Glutamatergic neuron (in vitro differentiated cells): ENCODE results near the gene TWIST2. TPM values are rescaled to one million over a fixed set of nuclear protein-coding genes. Genes with fewer than 3 reads are reported as not detected.

Experiments used
- DNase-seq: peaks from one replicate; pipeline ENCODE4 v3.0.0; 2022
- H3K27ac Mint-ChIP-seq: one replicate; pipeline ENCODE4 v1.8.0; 2020; ENCODE audit warnings: mild to moderate bottlenecking, mixed read lengths, inconsistent platforms; ENCODE audit not compliant: unreplicated experiment
- H3K27me3 Mint-ChIP-seq: one replicate; pipeline ENCODE4 v1.8.0; 2020; ENCODE audit warnings: mild to moderate bottlenecking, moderate library complexity, mixed read lengths, inconsistent platforms; ENCODE audit not compliant: unreplicated experiment
- H3K36me3 Mint-ChIP-seq: one replicate; pipeline ENCODE4 v1.8.0; 2020; ENCODE audit warnings: mild to moderate bottlenecking, mixed read lengths, inconsistent platforms; ENCODE audit not compliant: unreplicated experiment
- H3K4me1 Mint-ChIP-seq: one replicate; pipeline ENCODE4 v1.8.0; 2020; ENCODE audit warnings: mild to moderate bottlenecking, low read depth, mixed read lengths, inconsistent platforms; ENCODE audit not compliant: unreplicated experiment
- H3K4me3 Mint-ChIP-seq: one replicate; pipeline ENCODE4 v1.8.0; 2020; ENCODE audit warnings: mild to moderate bottlenecking, mixed read lengths, inconsistent platforms; ENCODE audit not compliant: unreplicated experiment
- H3K9me3 Mint-ChIP-seq: one replicate; pipeline ENCODE4 v1.8.0; 2020; ENCODE audit warnings: mild to moderate bottlenecking, moderate library complexity, mixed read lengths, inconsistent platforms; ENCODE audit not compliant: unreplicated experiment
- CTCF ChIP-seq: fragments of 200-600 bp; sonication (generic); IDR thresholded peaks from one replicate; pipeline ENCODE4 v1.5.0; 2021; ENCODE audit not compliant: partially characterized antibody, unreplicated experiment
- total RNA-seq: library from RNA; stranded (reverse); fragmentation: NEBNext Ultra II Directional; extraction: Animal tissue kit (Norgen Biotek cat#: 25700); gene quantifications from one replicate; pipeline ENCODE4 v1.2.1, GENCODE V29; 2021; ENCODE audit not compliant: unreplicated experiment

Gene TWIST2
- total RNA-seq, 1 donor from 2014 or later = not detected

GRCh38 chr2:238875101-238875470 is 27.2 kb downstream of the TWIST2 start:
- Mint-ChIP-seq H3K36me3 (no peaks in the 10 kb centered on the region), H3K27ac (no peak overlapping the region), H3K4me3 (no peak overlapping the region)

GRCh38 chr2:238875471-238876231 is 27.8 kb downstream of the TWIST2 start:
- Mint-ChIP-seq H3K27ac (no peak overlapping the region), H3K9me3 (no peaks in the 10 kb centered on the region), H3K4me1 (no peaks in the 10 kb centered on the region), H3K27me3 (peaks cover 11% of the 10 kb centered on the region), H3K4me3 (no peak overlapping the region), H3K36me3 (no peaks in the 10 kb centered on the region)
- no peak for DNase-seq
- no peak for TF ChIP-seq CTCF

More at GRCh38 chr2:238875101-238875470, 27.2 kb downstream of the TWIST2 start:
- Mint-ChIP-seq H3K4me1 (no peaks in the 10 kb centered on the region), H3K27me3 (peaks cover 11% of the 10 kb centered on the region), H3K9me3 (no peaks in the 10 kb centered on the region)
- no peak for DNase-seq
- TF ChIP-seq CTCF = no peak

GRCh38 chr2:238876232-238876630 is 28.3 kb downstream of the TWIST2 start:
- TF ChIP-seq CTCF = no peak
- no peaks in the 10 kb centered on the region for H3K9me3 Mint-ChIP-seq
- DNase-seq = no peak
- H3K27me3 Mint-ChIP-seq = peaks cover 11% of the 10 kb centered on the region
- no peaks in the 10 kb centered on the region for H3K4me1 Mint-ChIP-seq
- H3K4me3 Mint-ChIP-seq = no peak overlapping the region
- no peaks in the 10 kb centered on the region for H3K36me3 Mint-ChIP-seq
- no peak overlapping the region for H3K27ac Mint-ChIP-seq

- DNase-seq = no peak
- Mint-ChIP-seq H3K4me1 (no peaks in the 10 kb centered on the region), H3K27me3 (peaks cover 8% of the 10 kb centered on the region), H3K9me3 (no peaks in the 10 kb centered on the region), H3K4me3 (no peak overlapping the region), H3K36me3 (no peaks in the 10 kb centered on the region), H3K27ac (no peak overlapping the region)
- no peak for TF ChIP-seq CTCF
Observed at GRCh38 chr2:238878051-238878735, 30.3 kb downstream of the TWIST2 start.

DNA sequence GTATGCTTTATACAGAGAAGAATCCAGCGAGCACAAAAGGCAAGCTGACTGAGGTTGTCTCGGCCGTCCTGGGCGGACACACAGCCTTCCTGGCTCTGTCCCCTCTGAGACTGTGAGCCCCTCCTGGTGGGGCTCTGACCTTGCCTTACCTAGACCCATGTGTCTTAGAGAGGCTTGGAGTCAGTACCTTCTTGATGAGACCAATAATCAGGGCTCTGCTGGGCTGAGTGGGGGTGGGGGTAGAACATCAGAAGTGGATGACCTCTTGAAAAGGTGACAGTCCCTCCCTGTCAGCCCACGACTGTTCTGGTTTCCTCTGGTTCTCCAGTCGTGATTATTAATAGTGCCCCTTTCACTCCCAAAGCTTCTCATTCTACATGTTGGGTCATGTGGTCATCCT is 31.2 kb downstream of the TWIST2 start:
- H3K36me3 Mint-ChIP-seq = no peaks in the 10 kb centered on the region
- no peak for TF ChIP-seq CTCF

More for the DNA sequence above, 31.2 kb downstream of the TWIST2 start:
- Mint-ChIP-seq H3K9me3 (peaks cover 1% of the 10 kb centered on the region), H3K4me3 (no peak overlapping the region), H3K4me1 (no peaks in the 10 kb centered on the region), H3K27ac (no peak overlapping the region), H3K27me3 (peaks cover 8% of the 10 kb centered on the region)
- DNase-seq = no peak
